ENCODE measurements around the gene RREB1.

RREB1 gene

DNA sequence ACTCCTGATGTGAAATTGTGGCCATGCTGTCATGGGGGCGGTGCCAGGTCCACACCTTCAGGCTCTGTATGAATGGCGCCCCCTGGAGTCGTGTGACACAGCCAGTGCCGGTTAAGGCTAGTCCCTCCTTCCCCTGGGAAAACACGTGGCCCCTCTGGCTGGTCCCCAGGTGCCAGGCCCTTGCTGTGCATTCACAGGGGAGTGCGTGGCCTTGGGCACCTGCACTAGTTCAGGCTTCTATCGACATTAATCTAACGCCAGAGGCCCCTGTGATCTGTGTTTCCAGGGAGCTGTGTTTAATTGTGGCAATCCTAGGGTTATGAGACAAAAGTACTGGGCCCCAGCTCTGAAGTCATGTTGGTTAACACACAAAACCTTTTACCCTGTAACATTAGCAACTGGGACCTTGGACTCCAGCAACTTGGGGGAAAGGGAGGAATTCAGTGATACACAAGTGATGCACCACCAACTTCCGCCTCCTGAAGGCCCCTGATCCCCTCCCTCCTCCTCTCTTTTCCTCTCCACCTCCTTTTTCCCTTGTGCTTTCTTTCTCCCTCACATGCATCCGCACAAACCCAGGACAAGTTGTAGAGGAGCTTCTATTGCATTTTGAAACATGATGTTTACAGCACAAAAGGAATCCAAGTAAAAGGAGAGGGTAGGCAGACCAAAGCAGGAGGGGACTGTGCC is 131.3 kb downstream of the RREB1 start:
- no peak for TF ChIP-seq Cebpa-rat (IDR thresholded peaks at IDR 0.05)
- H3K4me1 ChIP-seq, result peaks cover 65 to 100% (median 79%) of the 10 kb centered on the region in 10 experiments
- H3K9ac ChIP-seq, result peak overlapping the region in 8 of 11 experiments; percentile 3 to 38 (median 16); a peak in 6 of 22 replicates
- peaks cover 8 to 84% (median 65%) of the 10 kb centered on the region in 11 experiments; a peak in 18 of 22 replicates for H4K20me1 ChIP-seq
- H3K27ac ChIP-seq, result peak overlapping the region in 7 of 11 experiments; percentile 9 to 47 (median 29); a peak in 10 of 22 replicates
- no peaks in the 10 kb centered on the region for H3K9me3 ChIP-seq (replicated peaks in 1 of 11)
- peaks cover 47 to 80% (median 64%) of the 10 kb centered on the region in 11 experiments for H3K36me3 ChIP-seq
- no peak overlapping the region for H3K4me3 ChIP-seq
- no peaks in the 10 kb centered on the region for H3K27me3 ChIP-seq
- H3K4me2 ChIP-seq, result peak overlapping the region; percentile 31 to 83 (median 60)

DNA sequence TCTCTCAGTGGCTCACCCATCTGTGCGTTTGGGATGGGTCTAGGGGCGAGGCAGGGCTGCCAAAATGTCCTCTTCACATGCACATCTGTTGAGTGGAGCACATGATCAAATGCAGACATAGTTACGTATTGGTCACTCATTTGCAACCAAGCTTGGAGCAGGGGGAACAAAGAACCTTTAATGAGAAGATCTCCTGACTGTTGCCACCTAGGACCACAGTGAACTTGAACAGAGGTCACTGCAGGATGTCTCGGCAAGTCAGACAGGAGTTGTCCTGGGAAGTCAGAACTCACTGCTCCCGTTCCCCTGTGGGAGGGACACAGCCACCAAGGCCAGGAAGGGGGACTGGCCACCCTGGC is 131.8 kb downstream of the RREB1 start:
- H4K20me1 ChIP-seq, result peaks cover 5 to 82% (median 64%) of the 10 kb centered on the region in 11 experiments; a peak in 18 of 22 replicates
- peak overlapping the region in 8 of 11 experiments; percentile 52 to 83 (median 62); a peak in 15 of 22 replicates for H3K4me2 ChIP-seq
- no peak overlapping the region for H3K4me3 ChIP-seq
- H3K9ac ChIP-seq, result peak overlapping the region in 5 of 11 experiments; percentile 3 to 38 (median 15); a peak in 4 of 22 replicates
- no peak for TF ChIP-seq Cebpa-rat (IDR thresholded peaks at IDR 0.05)
- H3K4me1 ChIP-seq, result peaks cover 65 to 100% (median 79%) of the 10 kb centered on the region in 10 experiments
- no peaks in the 10 kb centered on the region for H3K9me3 ChIP-seq (replicated peaks in 1 of 11)
- no peaks in the 10 kb centered on the region for H3K27me3 ChIP-seq
- peaks cover 47 to 80% (median 64%) of the 10 kb centered on the region in 11 experiments for H3K36me3 ChIP-seq
- H3K27ac ChIP-seq, result peak overlapping the region in 7 of 11 experiments; percentile 9 to 47 (median 36); a peak in 9 of 22 replicates

DNA sequence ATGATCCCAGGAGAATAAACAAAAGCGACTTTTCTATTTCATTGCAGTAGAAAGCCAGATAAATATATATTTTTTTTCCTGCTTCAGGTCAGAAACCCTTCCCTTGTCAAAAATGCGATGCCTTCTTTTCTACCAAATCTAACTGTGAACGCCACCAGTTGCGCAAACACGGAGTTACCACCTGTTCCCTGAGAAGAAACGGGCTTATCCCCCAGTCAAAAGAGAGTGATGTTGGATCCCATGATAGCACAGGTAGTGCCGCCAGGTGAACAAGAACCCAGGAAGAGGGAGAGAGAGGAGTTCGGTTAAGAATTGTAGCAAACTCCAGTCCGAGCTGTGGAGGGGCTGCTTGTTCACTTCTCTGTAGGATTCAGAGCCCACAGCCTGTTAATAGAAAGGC is 132.6 kb downstream of the RREB1 start:
- peak overlapping the region in 4 of 11 experiments; percentile 10 to 80 (median 26); a peak in 2 of 22 replicates for H3K9ac ChIP-seq
- H3K4me3 ChIP-seq, result no peak overlapping the region
- peaks cover 45 to 78% (median 64%) of the 10 kb centered on the region in 11 experiments for H3K36me3 ChIP-seq
- H3K27ac ChIP-seq, result peak overlapping the region in 4 of 11 experiments; percentile 1 to 85 (median 74); a peak in 5 of 22 replicates
- peaks cover 63 to 94% (median 74%) of the 10 kb centered on the region in 10 experiments for H3K4me1 ChIP-seq
- H3K9me3 ChIP-seq (replicated peaks in 1 of 11), result no peaks in the 10 kb centered on the region
- H3K4me2 ChIP-seq, result peak overlapping the region in 3 of 11 experiments; percentile 80 to 97 (median 83); a peak in 6 of 22 replicates
- peaks cover 0 to 79% (median 57%) of the 10 kb centered on the region in 11 experiments; a peak in 18 of 22 replicates for H4K20me1 ChIP-seq
- H3K27me3 ChIP-seq, result no peaks in the 10 kb centered on the region
- no peak for TF ChIP-seq Cebpa-rat (IDR thresholded peaks at IDR 0.05)

DNA sequence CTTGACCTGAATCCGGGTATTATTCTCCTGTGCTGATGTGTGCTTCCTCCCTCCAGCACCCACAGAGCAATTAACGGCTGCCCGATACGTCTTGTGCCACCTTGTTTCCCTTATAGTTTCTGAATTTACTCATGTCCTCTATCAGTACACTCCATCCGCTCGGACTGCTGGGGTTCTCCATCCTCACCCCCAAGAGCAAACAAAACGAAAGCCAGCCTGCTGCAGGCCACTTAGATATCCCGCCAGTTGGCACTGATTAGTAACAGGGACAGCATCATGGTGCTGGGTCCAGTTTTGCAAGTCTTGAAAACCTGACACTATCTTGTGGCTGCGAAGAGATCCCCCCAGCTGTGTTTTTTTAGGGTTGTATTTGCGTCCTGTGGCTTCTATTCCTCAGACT is 133.4 kb downstream of the RREB1 start:
- Histone ChIP-seq H3K9ac (peak overlapping the region in 4 of 11 experiments; percentile 21 to 80 (median 70); a peak in 6 of 22 replicates), H4K20me1 (peaks cover 0 to 79% (median 53%) of the 10 kb centered on the region in 11 experiments; a peak in 18 of 22 replicates), H3K4me2 (peak overlapping the region in 6 of 11 experiments; percentile 13 to 97 (median 64); a peak in 11 of 22 replicates), H3K27me3 (no peaks in the 10 kb centered on the region), H3K9me3 (replicated peaks in 1 of 11) (no peaks in the 10 kb centered on the region), H3K4me3 (peak overlapping the region in 1 of 10 experiments; percentile 14; a peak in 1 of 20 replicates), H3K36me3 (peaks cover 46 to 78% (median 64%) of the 10 kb centered on the region in 11 experiments), H3K4me1 (peaks cover 55 to 86% (median 67%) of the 10 kb centered on the region in 10 experiments), H3K27ac (peak overlapping the region in 7 of 11 experiments; percentile 1 to 85 (median 58); a peak in 11 of 22 replicates)
- TF ChIP-seq Cebpa-rat (IDR thresholded peaks at IDR 0.05), result no peak

DNA sequence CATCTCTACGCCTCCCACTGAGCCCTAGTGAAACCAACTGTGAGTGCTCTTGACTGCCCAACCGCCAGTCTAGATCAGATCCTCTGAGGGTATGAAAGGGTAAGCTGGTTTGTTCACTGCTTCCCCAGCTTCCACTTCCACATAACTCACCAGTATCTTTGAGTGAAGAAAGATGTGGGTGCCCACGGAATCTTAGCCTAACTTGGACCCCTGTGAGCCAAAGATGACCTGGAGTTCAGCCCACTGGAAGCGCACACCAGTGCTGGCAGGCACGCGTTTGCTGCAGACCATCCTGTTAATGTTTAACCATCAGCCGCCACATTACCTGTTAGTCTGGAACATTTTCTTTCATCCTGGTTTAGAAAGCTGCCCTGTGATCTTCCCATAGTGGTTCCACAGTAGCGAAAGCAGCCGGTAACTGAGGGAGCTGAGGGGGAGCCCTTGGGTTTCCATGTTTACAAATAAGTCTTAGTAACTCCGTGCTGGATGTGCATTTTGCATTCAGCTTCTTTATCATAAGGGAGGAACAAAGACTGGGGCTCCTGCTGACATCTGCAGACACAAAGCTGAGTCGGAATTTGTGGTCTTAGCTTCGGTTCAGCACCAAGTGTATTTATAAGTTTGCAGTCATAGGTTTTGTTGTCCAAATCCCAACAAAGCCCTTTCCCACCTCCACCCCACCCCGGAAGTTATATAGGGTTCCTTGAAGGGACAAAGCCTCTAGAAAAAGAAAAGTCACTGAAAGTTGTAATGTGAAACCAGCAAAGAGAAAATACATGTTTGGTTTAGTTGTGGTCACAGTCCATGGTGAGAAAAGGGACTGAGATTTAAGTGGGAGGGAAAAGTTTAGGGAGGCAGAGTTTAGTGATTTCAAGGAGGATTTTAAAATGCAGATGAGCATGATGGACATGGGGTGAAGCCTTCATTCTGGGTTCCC is 134.2 kb downstream of the RREB1 start:
- Histone ChIP-seq H3K4me1 (peaks cover 52 to 78% (median 63%) of the 10 kb centered on the region in 10 experiments), H3K4me2 (peak overlapping the region; percentile 13 to 97 (median 54); a peak in 21 of 22 replicates), H4K20me1 (peaks cover 0 to 79% (median 46%) of the 10 kb centered on the region in 11 experiments; a peak in 14 of 22 replicates), H3K27ac (peak overlapping the region in 9 of 11 experiments; percentile 36 to 85 (median 58); a peak in 15 of 22 replicates), H3K27me3 (no peaks in the 10 kb centered on the region), H3K36me3 (peaks cover 50 to 79% (median 64%) of the 10 kb centered on the region in 11 experiments), H3K9me3 (replicated peaks in 1 of 11) (no peaks in the 10 kb centered on the region), H3K4me3 (peak overlapping the region in 2 of 10 experiments; percentile 6 to 14; a peak in 2 of 20 replicates), H3K9ac (peak overlapping the region in 9 of 11 experiments; percentile 6 to 80 (median 42); a peak in 13 of 22 replicates)
- TF ChIP-seq Cebpa-rat (IDR thresholded peaks at IDR 0.05), result no peak

DNA sequence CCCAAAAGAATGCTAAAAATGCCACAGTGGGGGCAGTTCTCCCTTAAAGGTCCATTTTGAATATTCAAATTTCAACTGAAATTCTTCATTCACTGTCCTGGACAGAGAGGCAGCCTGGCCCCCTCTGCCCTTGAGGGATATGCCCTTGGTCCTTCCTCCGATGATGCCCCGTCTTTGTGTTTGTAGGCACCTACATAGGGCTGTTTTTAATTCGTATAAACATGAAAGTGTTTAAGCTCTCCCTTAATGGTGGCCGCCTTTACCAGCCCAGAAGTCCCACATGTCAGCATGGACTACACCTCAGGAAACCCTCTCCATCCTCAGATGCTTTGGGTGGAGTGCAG is 135.0 kb downstream of the RREB1 start:
- Histone ChIP-seq H3K4me2 (peak overlapping the region; percentile 13 to 97 (median 54)), H4K20me1 (peaks cover 0 to 79% (median 39%) of the 10 kb centered on the region in 11 experiments; a peak in 14 of 22 replicates), H3K9me3 (replicated peaks in 1 of 11) (no peaks in the 10 kb centered on the region), H3K36me3 (peaks cover 54 to 79% (median 67%) of the 10 kb centered on the region in 11 experiments), H3K27me3 (no peaks in the 10 kb centered on the region), H3K9ac (peak overlapping the region; percentile 6 to 80 (median 39); a peak in 19 of 22 replicates), H3K4me1 (peaks cover 46 to 73% (median 56%) of the 10 kb centered on the region in 10 experiments), H3K27ac (peak overlapping the region; percentile 4 to 85 (median 56); a peak in 20 of 22 replicates), H3K4me3 (no peak overlapping the region)
- TF ChIP-seq Cebpa-rat (IDR thresholded peaks at IDR 0.05), result no peak

DNA sequence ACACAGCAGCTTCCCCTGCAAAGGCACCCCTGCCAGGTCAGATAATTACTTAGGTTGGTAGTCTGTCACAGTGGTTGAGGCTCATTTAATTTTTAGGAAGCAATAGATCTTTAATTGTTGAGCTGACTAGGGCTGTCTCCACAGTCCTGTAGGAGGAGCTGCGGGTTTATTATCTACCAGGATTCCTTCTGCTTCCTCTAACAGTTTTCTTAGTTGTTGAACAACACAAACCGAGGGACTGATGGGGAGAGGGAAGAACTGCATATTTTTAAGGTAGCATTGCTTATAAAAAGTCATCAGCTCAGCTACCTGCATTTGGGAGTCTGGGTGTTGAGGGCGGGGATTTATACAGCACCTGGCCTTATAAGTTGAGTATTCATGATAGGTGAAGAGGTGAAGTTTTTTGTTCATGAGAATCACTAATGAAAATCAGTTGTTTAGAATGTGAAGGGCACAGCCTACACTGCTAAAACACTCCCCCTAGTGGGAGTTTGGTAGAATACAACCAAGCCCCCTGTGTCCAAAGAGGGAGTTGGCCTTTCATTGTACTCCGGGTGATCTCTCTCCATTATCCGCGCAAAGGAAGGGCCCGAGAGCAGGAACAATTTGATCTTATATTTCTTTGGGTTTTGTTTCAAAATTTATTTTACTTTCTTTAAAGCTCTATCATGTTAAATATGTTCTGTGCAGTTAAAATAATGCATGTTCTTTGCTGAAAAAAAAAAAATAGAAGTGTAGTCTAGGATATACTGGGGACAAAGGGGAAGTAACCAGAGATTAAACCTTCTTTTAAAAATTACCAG is 135.6 kb downstream of the RREB1 start:
- peaks cover 56 to 80% (median 72%) of the 10 kb centered on the region in 11 experiments for H3K36me3 ChIP-seq
- peak overlapping the region; percentile 6 to 80 (median 39); a peak in 17 of 22 replicates for H3K9ac ChIP-seq
- H3K4me1 ChIP-seq, result peaks cover 40 to 72% (median 52%) of the 10 kb centered on the region in 10 experiments
- no peak for TF ChIP-seq Cebpa-rat (IDR thresholded peaks at IDR 0.05)
- no peak overlapping the region; a peak in 1 of 20 replicates for H3K4me3 ChIP-seq
- H3K9me3 ChIP-seq (replicated peaks in 1 of 11), result no peaks in the 10 kb centered on the region
- H3K27me3 ChIP-seq, result no peaks in the 10 kb centered on the region
- H3K4me2 ChIP-seq, result peak overlapping the region; percentile 13 to 97 (median 54)
- peaks cover 0 to 79% (median 35%) of the 10 kb centered on the region in 11 experiments; a peak in 14 of 22 replicates for H4K20me1 ChIP-seq
- H3K27ac ChIP-seq, result peak overlapping the region; percentile 4 to 85 (median 56); a peak in 19 of 22 replicates

Data from BLaER1 treated with 17β-estradiol and CSF1 and Interleukin-3, amounts not matched to agents 10 nM and 100 nM (cell line).